IMR-90 (cell line): ENCODE measurements around the gene DLEU7. TPM values are rescaled to one million over a fixed set of nuclear protein-coding genes. Genes with fewer than 3 reads are reported as not detected.

Source experiments
- ATAC-seq: fragments of 200-7000 bp; cut with Tn5 transposase; 2 replicates; pipeline ENCODE4 v1.9.1; 2020; ENCODE audit warnings: low read depth, mild to moderate bottlenecking, moderate library complexity
- BruUV-seq: library from RNA; stranded (reverse); fragments of 400-500 nt; replicated peaks from 2 replicates; lab custom pipeline; 2021; lab: Mats Ljungman, UMichigan
- CTCF ChIA-PET: fragments of 300-600 bp; formaldehyde crosslinking; extraction: SDS; loops from one replicate; lab custom pipeline; 2021; ENCODE audit warnings: antibody characterized with exemption; lab: Yijun Ruan, JAX
- POLR2A ChIA-PET: fragments of 300-600 bp; sonication (Branson Sonifier 250); formaldehyde crosslinking; loops from one replicate; lab custom pipeline; 2022; ENCODE audit warnings: antibody characterized with exemption; ENCODE audit not compliant: unreplicated experiment; lab: Charles Lee
- DNase-seq: peaks from one replicate; pipeline ENCODE4 v3.0.0; 2013
- H2AFZ ChIP-seq: replicated peaks from 2 replicates; pipeline ENCODE3; 2013; ENCODE audit warnings: low read length, mild to moderate bottlenecking; ENCODE audit not compliant: poor library complexity
- H2AK5ac ChIP-seq: 2 replicates; pipeline ENCODE4 v1.6.1; 2013; ENCODE audit warnings: low read depth, low read length, inconsistent platforms
- H2AK9ac ChIP-seq: replicated peaks from 2 replicates; pipeline ENCODE3; 2013; ENCODE audit warnings: mild to moderate bottlenecking, low read depth, low read length, moderate library complexity; ENCODE audit not compliant: poor library complexity
- H2BK120ac ChIP-seq: 2 replicates; pipeline ENCODE4 v1.6.1; 2013; ENCODE audit warnings: low read depth, low read length, inconsistent platforms
- H2BK15ac ChIP-seq: 3 replicates; pipeline ENCODE4 v1.6.1; 2013; ENCODE audit warnings: low read depth, low read length, inconsistent platforms
- H2BK20ac ChIP-seq: 2 replicates; pipeline ENCODE4 v1.6.1; 2013; ENCODE audit warnings: low read depth, mild to moderate bottlenecking, inconsistent platforms, low read length, moderate library complexity
- H2BK5ac ChIP-seq: 2 replicates; pipeline ENCODE4 v1.6.1; 2013; ENCODE audit warnings: mild to moderate bottlenecking, low read depth, low read length, inconsistent platforms; ENCODE audit not compliant: poor library complexity, severe bottlenecking
- H3K14ac ChIP-seq: replicated peaks from 2 replicates; pipeline ENCODE4 v1.6.1; 2013; ENCODE audit warnings: low read depth, low read length, inconsistent platforms
- H3K18ac ChIP-seq: 2 replicates; pipeline ENCODE4 v1.6.1; 2013; ENCODE audit warnings: low read depth, low read length, control low read depth
- H3K23ac ChIP-seq: 2 replicates; pipeline ENCODE4 v1.6.1; 2013; ENCODE audit warnings: low read depth, low read length, inconsistent platforms
- H3K27ac ChIP-seq: 2 replicates; pipeline ENCODE4 v1.5.1; 2013; ENCODE audit warnings: mild to moderate bottlenecking, control low read depth, low read length; ENCODE audit not compliant: insufficient read depth
- H3K27me3 ChIP-seq: 2 replicates; pipeline ENCODE4 v1.6.1; 2013; ENCODE audit warnings: low read length; ENCODE audit not compliant: control insufficient read depth, insufficient read depth
- H3K36me3 ChIP-seq: 2 replicates; pipeline ENCODE4 v1.6.1; 2013; ENCODE audit warnings: low read length, mixed read lengths; ENCODE audit not compliant: control insufficient read depth, insufficient read depth
- H3K4ac ChIP-seq: 2 replicates; pipeline ENCODE4 v1.6.1; 2013; ENCODE audit warnings: low read depth, low read length, inconsistent platforms
- H3K4me1 ChIP-seq: 2 replicates; pipeline ENCODE4 v1.6.1; 2013; ENCODE audit warnings: low read length, mixed read lengths; ENCODE audit not compliant: control insufficient read depth, insufficient read depth
- H3K4me2 ChIP-seq: 2 replicates; pipeline ENCODE4 v1.6.1; 2013; ENCODE audit warnings: low read depth, mild to moderate bottlenecking, control low read depth, low read length, moderate library complexity
- H3K4me3 ChIP-seq: 2 replicates; pipeline ENCODE4 v1.5.1; 2013; ENCODE audit warnings: low read depth, mild to moderate bottlenecking, control low read depth, low read length, moderate library complexity; ENCODE audit not compliant: insufficient read depth
- H3K56ac ChIP-seq: 2 replicates; pipeline ENCODE4 v1.6.1; 2013; ENCODE audit warnings: low read length, inconsistent platforms; ENCODE audit not compliant: insufficient read depth; ENCODE audit errors: extremely low read depth
- H3K79me1 ChIP-seq, 2 experiments: 2 replicates each; pipeline ENCODE4 v1.6.1; 2013; ENCODE audit warnings: low read length in 2 of 2, inconsistent platforms in 1 of 2, low read depth in 1 of 2
- H3K9ac ChIP-seq: 2 replicates; pipeline ENCODE4 v1.6.1; 2013; ENCODE audit warnings: low read depth, low read length, control low read depth
- H3K9me1 ChIP-seq: 2 replicates; pipeline ENCODE4 v1.6.1; 2013; ENCODE audit warnings: low read length, inconsistent platforms; ENCODE audit not compliant: insufficient read depth
- H3K9me3 ChIP-seq: 2 replicates; pipeline ENCODE4 v1.6.1; 2013; ENCODE audit warnings: low read length; ENCODE audit not compliant: control insufficient read depth, insufficient read depth
- H4K20me1 ChIP-seq: 2 replicates; pipeline ENCODE4 v1.6.1; 2013; ENCODE audit warnings: low read length, inconsistent platforms; ENCODE audit not compliant: insufficient read depth
- H4K5ac ChIP-seq: 2 replicates; pipeline ENCODE4 v1.6.1; 2013; ENCODE audit warnings: mild to moderate bottlenecking, low read depth, low read length, control low read depth
- H4K8ac ChIP-seq, 2 experiments: 2 replicates each; pipeline ENCODE4 v1.6.1; 2013; ENCODE audit warnings: low read depth in 2 of 2, low read length in 2 of 2, control low read depth in 1 of 2, inconsistent platforms in 1 of 2
- H4K91ac ChIP-seq: 2 replicates; pipeline ENCODE4 v1.6.1; 2013; ENCODE audit warnings: low read depth, low read length, inconsistent platforms; ENCODE audit not compliant: insufficient read depth
- MAZ ChIP-seq: IDR thresholded peaks from 2 replicates; pipeline ENCODE4 v1.6.1; 2012; ENCODE audit warnings: low read depth, mild to moderate bottlenecking, low read length, improper control_type of control experiment, moderate library complexity, borderline replicate concordance
- POLR2A ChIP-seq: IDR thresholded peaks from 2 replicates; pipeline ENCODE4 v1.6.1; 2012; ENCODE audit warnings: mild to moderate bottlenecking, low read depth, low read length
- SMC3 ChIP-seq: fragments of 150-350 bp; IDR thresholded peaks from 2 replicates; pipeline ENCODE4 v1.6.1; 2016; ENCODE audit warnings: low read depth, mild to moderate bottlenecking, antibody characterized with exemption, low read length, moderate library complexity
- WGBS, 2 experiments: methylation state at CpG; one replicate each; pipeline versions ENCODE4 v1.1.5 to v1.1.7; 2013; ENCODE audit warnings: missing lambda C conversion rate in 2 of 2; ENCODE audit not compliant: insufficient read length in 1 of 2; ENCODE audit errors: extremely low coverage in 2 of 2; 5-methylcytosine and 5-hydroxymethylcytosine counted together
- dilution Hi-C: fragments of 300-500 bp; cut with HindIII; formaldehyde crosslinking; loops from one replicate; pipeline ENCODE4 v1.14.3; 2018; ENCODE audit warnings: low sequenced_read_pairs; ENCODE audit not compliant: unreplicated experiment
- in situ Hi-C: fragments of 300-500 bp; cut with MboI; formaldehyde crosslinking; loops from 3 replicates; pipeline ENCODE4 v1.14.3; 2019; ENCODE audit warnings: low sequenced_read_pairs, inconsistent platforms, mixed read lengths
- intact Hi-C: fragments of 100-400 bp; cut with micrococcal nuclease; formaldehyde crosslinking; loops from 2 replicates; pipeline ENCODE4 v1.10.0; 2022
- polyA plus RNA-seq, 3 experiments: library from polyadenylated mRNA; depleted of rRNA; stranded (reverse); fragments of >200 nt; gene quantifications; 2 replicates each; pipeline ENCODE4 v1.2.3, GENCODE V29; 2012; ENCODE audit warnings: low replicate concordance in 1 of 3
- total RNA-seq: library from RNA; depleted of rRNA; stranded (reverse); fragments of >200 nt; gene quantifications from 2 replicates; pipeline ENCODE4 v1.2.3, GENCODE V29; 2012
- TF ChIP-seq, protein P1 (sequence below): conservative IDR thresholded peaks from 2 replicates; pipeline ENCODE4 v1.5.1; 2012; ENCODE audit warnings: mild to moderate bottlenecking, low read depth, low read length, improper control_type of control experiment

The DLEU7 gene
- total and polyA plus RNA-seq, 2 of the 4 experiments (the other 2 are of a cell fraction), result not detected

DNA sequence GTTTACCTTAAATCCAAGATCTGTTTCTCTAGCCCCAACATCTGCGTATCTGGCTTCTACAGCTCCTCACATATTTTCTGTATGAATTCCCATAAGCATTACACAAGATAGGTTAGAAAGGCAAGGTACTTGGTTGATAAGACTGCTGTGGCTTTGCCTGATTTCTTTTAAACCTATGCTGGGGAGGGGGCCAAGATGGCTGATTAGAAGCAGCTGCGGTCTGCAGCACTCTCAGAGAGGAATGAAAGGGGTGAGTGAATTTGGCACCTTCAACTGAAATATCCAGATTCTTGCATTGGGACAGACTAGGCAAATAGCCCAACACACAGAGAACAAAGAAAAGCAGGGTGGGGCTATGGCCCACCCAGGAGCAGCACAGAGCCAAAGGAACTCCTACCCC lies 12.2 kb upstream of the DLEU7 start:
- intact Hi-C loops (no loop called here), dilution Hi-C loops (no loop called here), in situ Hi-C loops (no loop called here)
- POLR2A ChIA-PET, result no interaction called here
- no peak overlapping the region for H2AK5ac ChIP-seq
- H3K27ac ChIP-seq, result no peak overlapping the region
- H4K8ac ChIP-seq, result no peak overlapping the region
- H3K9me3 ChIP-seq, result no peaks in the 10 kb centered on the region
- no peak overlapping the region for H2AK9ac ChIP-seq
- ATAC-seq (no peak), DNase-seq (no peak)
- no peak overlapping the region for H3K56ac ChIP-seq
- H3K9me1 ChIP-seq, result no peaks in the 10 kb centered on the region
- H4K91ac ChIP-seq, result no peak overlapping the region
- no peak overlapping the region for H2AFZ ChIP-seq
- no peaks in the 10 kb centered on the region for H3K4me1 ChIP-seq
- H4K5ac ChIP-seq, result no peak overlapping the region
- WGBS, 2 experiments, result no CpG with 5 or more reads among the region's 2 CpGs
- H2BK20ac ChIP-seq, result no peak overlapping the region
- no TSS peak for BruUV-seq
- H3K4ac ChIP-seq, result no peak overlapping the region
- H2BK120ac ChIP-seq, result no peak overlapping the region
- no peak overlapping the region for H3K9ac ChIP-seq
- H3K14ac ChIP-seq, result no peak overlapping the region
- no peak overlapping the region for H2BK15ac ChIP-seq
- 0 out of 2 replicates have a peak, but pooled peaks cover 2% of the 10 kb centered on the region for H3K27me3 ChIP-seq
- H3K79me1 ChIP-seq, result no peaks in the 10 kb centered on the region
- TF ChIP-seq MAZ, result no peak
- no peak for TF ChIP-seq SMC3
- no peak for TF ChIP-seq POLR2A
- TF ChIP-seq, protein P1, sequence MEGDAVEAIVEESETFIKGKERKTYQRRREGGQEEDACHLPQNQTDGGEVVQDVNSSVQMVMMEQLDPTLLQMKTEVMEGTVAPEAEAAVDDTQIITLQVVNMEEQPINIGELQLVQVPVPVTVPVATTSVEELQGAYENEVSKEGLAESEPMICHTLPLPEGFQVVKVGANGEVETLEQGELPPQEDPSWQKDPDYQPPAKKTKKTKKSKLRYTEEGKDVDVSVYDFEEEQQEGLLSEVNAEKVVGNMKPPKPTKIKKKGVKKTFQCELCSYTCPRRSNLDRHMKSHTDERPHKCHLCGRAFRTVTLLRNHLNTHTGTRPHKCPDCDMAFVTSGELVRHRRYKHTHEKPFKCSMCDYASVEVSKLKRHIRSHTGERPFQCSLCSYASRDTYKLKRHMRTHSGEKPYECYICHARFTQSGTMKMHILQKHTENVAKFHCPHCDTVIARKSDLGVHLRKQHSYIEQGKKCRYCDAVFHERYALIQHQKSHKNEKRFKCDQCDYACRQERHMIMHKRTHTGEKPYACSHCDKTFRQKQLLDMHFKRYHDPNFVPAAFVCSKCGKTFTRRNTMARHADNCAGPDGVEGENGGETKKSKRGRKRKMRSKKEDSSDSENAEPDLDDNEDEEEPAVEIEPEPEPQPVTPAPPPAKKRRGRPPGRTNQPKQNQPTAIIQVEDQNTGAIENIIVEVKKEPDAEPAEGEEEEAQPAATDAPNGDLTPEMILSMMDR, result no peak
- no peak overlapping the region for H2BK5ac ChIP-seq
- H3K4me2 ChIP-seq, result no peak overlapping the region
- no peak overlapping the region for H3K4me3 ChIP-seq
- H3K23ac ChIP-seq, result no peak overlapping the region
- no peaks in the 10 kb centered on the region for H4K20me1 ChIP-seq
- no peaks in the 10 kb centered on the region for H3K36me3 ChIP-seq
- H3K18ac ChIP-seq, result no peak overlapping the region
- CTCF ChIA-PET, result no interaction called here
